Measurements from ENCODE around the gene GATA6. TPM values are rescaled to one million over a fixed set of nuclear protein-coding genes. Genes with fewer than 3 reads are reported as not detected.

Gene GATA6
- 0.16 TPM for total RNA-seq

GRCh38 chr18:22169011-22169888 is at the start of gene GATA6:
Gene GATA6, plus strand, starts transcription at chr18:22169589. Its CDS starts 1,556 bp downstream, at chr18:22171145.
- DNase-seq: no peak

GRCh38 chr18:22124970-22125369 is 44.4 kb upstream of the GATA6 start:
- no peak for DNase-seq

- no peak for DNase-seq
Observed at GRCh38 chr18:22128954-22129353, 40.4 kb upstream of the GATA6 start.

GRCh38 chr18:22129778-22130177 is 39.6 kb upstream of the GATA6 start:
- no peak for DNase-seq

GRCh38 chr18:22132258-22132657 is 37.1 kb upstream of the GATA6 start:
- DNase-seq: no peak

GRCh38 chr18:22132763-22133162 is 36.6 kb upstream of the GATA6 start:
- DNase-seq: no peak

- DNase-seq: no peak
Observed at GRCh38 chr18:22136395-22136794, 33.0 kb upstream of the GATA6 start.

- no peak for DNase-seq
Observed at GRCh38 chr18:22141211-22141610, 28.2 kb upstream of the GATA6 start.

- DNase-seq: no peak
Observed at GRCh38 chr18:22143347-22144340, 25.7 kb upstream of the GATA6 start.

- no peak for DNase-seq
Observed at GRCh38 chr18:22145160-22145559, 24.2 kb upstream of the GATA6 start.

- DNase-seq: no peak
Observed at GRCh38 chr18:22149710-22150109, 19.7 kb upstream of the GATA6 start.

GRCh38 chr18:22152093-22152492 is 17.3 kb upstream of the GATA6 start:
- DNase-seq: no peak

GRCh38 chr18:22153428-22153827 is 16.0 kb upstream of the GATA6 start:
- DNase-seq: no peak

- DNase-seq: no peak
Observed at GRCh38 chr18:22155584-22155983, 13.8 kb upstream of the GATA6 start.

GRCh38 chr18:22159014-22159413 is 10.4 kb upstream of the GATA6 start:
- DNase-seq: no peak

- no peak for DNase-seq
Observed at GRCh38 chr18:22161090-22161489, 8.3 kb upstream of the GATA6 start.

- DNase-seq: no peak
Observed at GRCh38 chr18:22163416-22164161, 5.8 kb upstream of the GATA6 start.

- no peak for DNase-seq
Observed at GRCh38 chr18:22164337-22165048, 4.9 kb upstream of the GATA6 start.

- no peak for DNase-seq
Observed at GRCh38 chr18:22165049-22165602, 4.3 kb upstream of the GATA6 start.

GRCh38 chr18:22165603-22166068 is 3.8 kb upstream of the GATA6 start:
- DNase-seq: no peak
